Parathyroid adenoma (tissue), 2 donors: Measurements from ENCODE around the gene SETD2.

Experiments
- H2AFZ ChIP-seq: fragments of 300-600 bp; sonication (generic); one replicate; pipeline ENCODE4 v1.7.0; 2017; ENCODE audit warnings: antibody characterized with exemption, mild to moderate bottlenecking
- H3K27ac ChIP-seq: fragments of 300-600 bp; sonication (generic); one replicate; pipeline ENCODE4 v1.7.0; 2017
- H3K27me3 ChIP-seq: fragments of 300-600 bp; sonication (generic); one replicate; pipeline ENCODE4 v1.7.0; 2017; ENCODE audit warnings: low read length; ENCODE audit not compliant: control insufficient read depth, insufficient read depth
- H3K36me3 ChIP-seq: fragments of 300-600 bp; sonication (generic); one replicate; pipeline ENCODE4 v1.7.0; 2017; ENCODE audit warnings: low read length; ENCODE audit not compliant: control insufficient read depth, insufficient read depth
- H3K4me1 ChIP-seq: fragments of 300-600 bp; sonication (generic); one replicate; pipeline ENCODE4 v1.7.0; 2017; ENCODE audit warnings: control low read depth
- H3K4me2 ChIP-seq: fragments of 300-600 bp; sonication (generic); one replicate; pipeline ENCODE4 v1.7.0; 2017; ENCODE audit warnings: low read length
- H3K4me3 ChIP-seq: fragments of 300-600 bp; sonication (generic); one replicate; pipeline ENCODE4 v1.7.0; 2017; ENCODE audit warnings: low read depth, low read length
- H3K79me2 ChIP-seq: fragments of 300-600 bp; sonication (generic); one replicate; pipeline ENCODE4 v1.7.0; 2017; ENCODE audit warnings: control low read depth
- H3K9ac ChIP-seq: fragments of 300-600 bp; sonication (generic); one replicate; pipeline ENCODE4 v1.7.0; 2017; ENCODE audit warnings: mild to moderate bottlenecking
- H3K9me3 ChIP-seq: fragments of 300-600 bp; sonication (generic); one replicate; pipeline ENCODE4 v1.7.0; 2017; ENCODE audit warnings: low read length; ENCODE audit not compliant: control insufficient read depth
- TF ChIP-seq, protein P1 (sequence below): fragments of 300-600 bp; sonication (generic); IDR thresholded peaks from one replicate; pipeline ENCODE4 v1.7.0; 2017; ENCODE audit warnings: antibody characterized with exemption, mild to moderate bottlenecking
- donor health status: primary hyperparathyroidism.

Gene SETD2

DNA sequence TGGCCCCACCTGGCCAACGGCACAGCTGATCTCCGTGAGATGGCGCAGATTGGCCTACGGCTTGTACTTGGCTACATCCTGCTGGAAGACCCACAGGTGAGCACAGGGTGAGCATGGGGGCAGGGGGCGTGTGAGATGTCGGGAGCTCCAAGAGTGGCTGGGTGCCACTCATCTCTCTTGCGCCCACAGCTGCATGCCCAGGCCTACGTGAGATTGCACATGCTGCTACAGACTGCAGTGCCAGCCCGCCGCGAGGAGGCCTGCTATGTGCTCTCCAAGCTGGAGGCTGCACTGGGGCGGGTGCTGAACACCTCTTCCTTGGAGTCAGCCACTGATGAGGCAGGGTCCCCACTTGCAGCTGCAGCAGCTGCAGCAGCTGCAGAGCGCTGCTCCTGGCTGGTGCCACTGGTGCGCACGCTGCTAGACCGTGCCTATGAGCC lies 162.2 kb downstream of the SETD2 start:
- Histone ChIP-seq H3K4me1 (peaks cover 5% of the 10 kb centered on the region), H3K36me3 (no peaks in the 10 kb centered on the region), H3K27ac (no peak overlapping the region), H3K79me2 (peaks cover 3% of the 10 kb centered on the region), H2AFZ (no peak overlapping the region), H3K4me3 (no peak overlapping the region), H3K27me3 (no peaks in the 10 kb centered on the region), H3K9ac (no peak overlapping the region), H3K4me2 (no peak overlapping the region), H3K9me3 (no peaks in the 10 kb centered on the region)
- TF ChIP-seq, protein P1, sequence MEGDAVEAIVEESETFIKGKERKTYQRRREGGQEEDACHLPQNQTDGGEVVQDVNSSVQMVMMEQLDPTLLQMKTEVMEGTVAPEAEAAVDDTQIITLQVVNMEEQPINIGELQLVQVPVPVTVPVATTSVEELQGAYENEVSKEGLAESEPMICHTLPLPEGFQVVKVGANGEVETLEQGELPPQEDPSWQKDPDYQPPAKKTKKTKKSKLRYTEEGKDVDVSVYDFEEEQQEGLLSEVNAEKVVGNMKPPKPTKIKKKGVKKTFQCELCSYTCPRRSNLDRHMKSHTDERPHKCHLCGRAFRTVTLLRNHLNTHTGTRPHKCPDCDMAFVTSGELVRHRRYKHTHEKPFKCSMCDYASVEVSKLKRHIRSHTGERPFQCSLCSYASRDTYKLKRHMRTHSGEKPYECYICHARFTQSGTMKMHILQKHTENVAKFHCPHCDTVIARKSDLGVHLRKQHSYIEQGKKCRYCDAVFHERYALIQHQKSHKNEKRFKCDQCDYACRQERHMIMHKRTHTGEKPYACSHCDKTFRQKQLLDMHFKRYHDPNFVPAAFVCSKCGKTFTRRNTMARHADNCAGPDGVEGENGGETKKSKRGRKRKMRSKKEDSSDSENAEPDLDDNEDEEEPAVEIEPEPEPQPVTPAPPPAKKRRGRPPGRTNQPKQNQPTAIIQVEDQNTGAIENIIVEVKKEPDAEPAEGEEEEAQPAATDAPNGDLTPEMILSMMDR = no peak

DNA sequence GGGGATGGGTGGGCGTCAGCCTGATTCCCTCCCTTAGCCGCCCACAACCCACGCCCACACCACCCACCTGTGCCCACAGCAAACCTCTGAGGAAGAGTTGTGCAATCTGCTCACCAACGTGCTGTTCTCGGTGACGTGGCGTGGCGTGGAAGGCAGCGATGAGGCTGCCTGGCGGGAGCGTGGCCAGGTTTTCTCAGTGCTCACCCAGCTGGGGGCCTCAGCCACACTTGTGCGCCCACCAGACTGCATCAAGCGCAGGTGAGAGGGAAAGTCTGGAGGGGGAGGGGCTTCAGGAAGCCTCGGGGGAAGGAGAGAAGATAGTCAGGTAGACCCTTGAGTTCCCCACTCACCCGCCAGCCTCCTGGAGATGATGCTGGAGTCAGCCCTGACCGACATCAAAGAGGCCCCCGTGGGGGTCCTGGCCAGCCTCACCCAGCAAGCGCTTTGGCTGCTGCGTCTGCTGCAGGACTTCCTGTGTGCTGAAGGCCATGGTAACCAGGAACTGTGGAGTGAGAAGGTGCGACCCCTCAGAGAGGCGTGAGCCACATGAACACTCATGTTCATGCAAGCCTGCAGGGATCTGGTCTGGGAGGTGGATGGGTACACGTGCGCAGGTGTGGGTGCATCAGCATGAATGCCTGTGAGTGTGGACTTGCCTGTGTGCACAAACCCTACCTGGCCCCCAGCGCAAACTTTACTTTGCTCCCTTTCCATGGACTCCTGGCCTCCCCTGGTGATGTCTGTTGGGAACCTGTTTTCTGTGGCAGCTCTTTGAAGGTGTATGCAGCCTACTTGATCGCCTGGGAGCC lies 162.8 kb downstream of the SETD2 start:
- Histone ChIP-seq H3K4me2 (no peak overlapping the region), H3K4me1 (peaks cover 5% of the 10 kb centered on the region), H3K9me3 (no peaks in the 10 kb centered on the region), H3K4me3 (no peak overlapping the region), H3K9ac (no peak overlapping the region), H3K27me3 (no peaks in the 10 kb centered on the region), H3K36me3 (no peaks in the 10 kb centered on the region), H3K27ac (no peak overlapping the region), H2AFZ (no peak overlapping the region), H3K79me2 (peaks cover 3% of the 10 kb centered on the region)
- TF ChIP-seq, protein P1 = no peak

DNA sequence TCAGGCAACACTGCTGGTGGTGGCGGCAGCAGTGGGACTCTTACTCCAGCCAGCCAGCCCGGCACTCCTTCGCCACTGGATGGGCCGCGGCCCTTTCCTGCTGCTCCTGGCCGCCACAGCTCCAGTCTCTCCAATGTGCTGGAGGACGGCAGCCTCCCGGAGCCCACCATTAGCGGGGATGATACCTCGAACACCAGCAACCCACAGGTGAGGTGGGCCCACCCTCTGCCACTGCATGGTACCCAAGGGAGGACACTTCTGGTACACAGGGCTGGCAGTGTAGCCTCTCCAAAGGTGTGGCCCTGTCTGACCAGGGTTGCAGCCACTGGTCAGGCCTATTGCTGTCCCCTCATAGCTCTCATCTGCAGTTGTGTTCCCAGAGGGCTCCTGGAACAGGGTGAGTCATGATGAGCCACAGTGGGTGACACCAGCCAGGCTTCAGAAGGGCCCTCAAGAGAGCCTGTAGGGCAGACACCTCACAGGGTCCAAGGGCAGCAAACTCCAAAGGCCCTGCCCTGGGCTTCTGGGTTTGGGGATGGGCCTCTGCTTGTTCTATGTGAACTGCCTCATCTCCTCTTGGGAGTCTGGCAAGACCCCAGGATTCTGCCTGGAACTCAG lies 163.6 kb downstream of the SETD2 start:
- Histone ChIP-seq H3K9ac (no peak overlapping the region), H3K9me3 (no peaks in the 10 kb centered on the region), H3K4me2 (no peak overlapping the region), H3K27ac (no peak overlapping the region), H3K4me1 (peaks cover 5% of the 10 kb centered on the region), H2AFZ (no peak overlapping the region), H3K4me3 (no peak overlapping the region), H3K79me2 (peaks cover 3% of the 10 kb centered on the region), H3K36me3 (no peaks in the 10 kb centered on the region), H3K27me3 (no peaks in the 10 kb centered on the region)
- TF ChIP-seq, protein P1 = no peak

DNA sequence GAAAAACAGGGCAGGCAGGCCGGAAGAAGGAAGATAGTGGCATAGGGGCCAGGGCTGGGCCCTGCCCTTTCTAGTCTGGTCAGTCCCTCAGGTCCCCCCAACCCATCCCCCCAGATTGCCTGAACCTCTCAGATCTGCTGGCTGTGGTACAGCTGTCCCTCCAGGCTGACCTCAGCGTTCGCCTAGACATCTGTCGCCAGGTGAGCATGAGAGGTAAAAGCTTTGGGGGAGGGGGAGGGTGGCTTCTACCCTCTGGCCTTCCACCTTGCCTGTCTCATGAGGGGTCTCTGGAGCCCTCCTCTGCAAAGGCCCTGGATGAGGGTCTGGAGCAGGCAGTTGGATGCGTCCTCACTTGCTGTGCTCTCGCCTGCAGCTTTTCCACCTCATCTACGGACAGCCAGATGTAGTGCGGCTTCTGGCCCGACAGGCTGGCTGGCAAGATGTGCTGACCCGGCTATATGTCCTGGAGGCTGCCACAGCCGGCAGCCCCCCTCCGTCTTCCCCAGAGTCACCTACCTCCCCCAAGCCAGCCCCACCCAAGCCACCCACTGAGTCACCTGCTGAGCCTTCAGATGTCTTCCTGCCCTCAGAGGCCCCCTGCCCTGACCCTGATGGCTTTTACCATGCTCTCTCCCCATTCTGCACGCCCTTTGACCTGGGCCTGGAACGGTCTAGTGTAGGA lies 164.3 kb downstream of the SETD2 start:
- no peak overlapping the region for H3K4me3 ChIP-seq
- peaks cover 5% of the 10 kb centered on the region for H3K4me1 ChIP-seq
- H2AFZ ChIP-seq = no peak overlapping the region
- H3K79me2 ChIP-seq = peaks cover 3% of the 10 kb centered on the region
- no peak overlapping the region for H3K9ac ChIP-seq
- no peaks in the 10 kb centered on the region for H3K27me3 ChIP-seq
- H3K4me2 ChIP-seq = no peak overlapping the region
- TF ChIP-seq, protein P1 = no peak
- H3K36me3 ChIP-seq = no peaks in the 10 kb centered on the region
- H3K27ac ChIP-seq = no peak overlapping the region
- no peaks in the 10 kb centered on the region for H3K9me3 ChIP-seq
